ENCODE data around the gene SAP130.

The SAP130 gene

GRCh38 chr2:128040166-128040771, 12.4 kb upstream of the SAP130 start:
- TF ChIP-seq, protein P1, sequence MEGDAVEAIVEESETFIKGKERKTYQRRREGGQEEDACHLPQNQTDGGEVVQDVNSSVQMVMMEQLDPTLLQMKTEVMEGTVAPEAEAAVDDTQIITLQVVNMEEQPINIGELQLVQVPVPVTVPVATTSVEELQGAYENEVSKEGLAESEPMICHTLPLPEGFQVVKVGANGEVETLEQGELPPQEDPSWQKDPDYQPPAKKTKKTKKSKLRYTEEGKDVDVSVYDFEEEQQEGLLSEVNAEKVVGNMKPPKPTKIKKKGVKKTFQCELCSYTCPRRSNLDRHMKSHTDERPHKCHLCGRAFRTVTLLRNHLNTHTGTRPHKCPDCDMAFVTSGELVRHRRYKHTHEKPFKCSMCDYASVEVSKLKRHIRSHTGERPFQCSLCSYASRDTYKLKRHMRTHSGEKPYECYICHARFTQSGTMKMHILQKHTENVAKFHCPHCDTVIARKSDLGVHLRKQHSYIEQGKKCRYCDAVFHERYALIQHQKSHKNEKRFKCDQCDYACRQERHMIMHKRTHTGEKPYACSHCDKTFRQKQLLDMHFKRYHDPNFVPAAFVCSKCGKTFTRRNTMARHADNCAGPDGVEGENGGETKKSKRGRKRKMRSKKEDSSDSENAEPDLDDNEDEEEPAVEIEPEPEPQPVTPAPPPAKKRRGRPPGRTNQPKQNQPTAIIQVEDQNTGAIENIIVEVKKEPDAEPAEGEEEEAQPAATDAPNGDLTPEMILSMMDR (IDR thresholded peaks at IDR 0.05; ENCODE audit: control insufficient read depth, extremely low read depth, insufficient read depth): no peak
- DNase-seq (ENCODE audit: low read depth): no peak
- no peak overlapping the region for H3K4me3 ChIP-seq (ENCODE audit: low read depth, low read length)

DNA sequence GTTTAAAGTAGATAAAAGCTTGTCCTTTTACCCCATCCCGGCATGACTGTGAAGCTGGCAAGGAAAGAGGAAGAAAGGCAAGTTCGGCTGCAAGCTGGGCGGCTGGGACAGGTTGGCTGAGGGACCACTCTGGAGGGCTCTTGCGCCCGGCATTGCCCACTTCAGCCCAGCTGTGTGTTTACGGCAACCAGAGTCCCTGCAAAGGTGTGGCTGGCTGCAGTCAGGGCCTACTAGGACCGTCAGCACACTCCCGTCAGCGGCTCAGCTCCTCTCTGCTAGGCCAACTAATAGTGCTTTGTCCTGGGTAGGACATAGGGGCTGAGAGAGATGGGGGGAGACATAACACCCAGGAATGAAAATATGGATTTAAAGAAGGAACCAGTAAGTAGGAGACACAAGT, 11.7 kb upstream of the SAP130 start:
- no peak overlapping the region for H3K4me3 ChIP-seq (ENCODE audit: low read depth, low read length)
- TF ChIP-seq, protein P1 (IDR thresholded peaks at IDR 0.05; ENCODE audit: control insufficient read depth, extremely low read depth, insufficient read depth): no peak
- DNase-seq (ENCODE audit: low read depth): no peak

GRCh38 chr2:128038411-128038810, 10.6 kb upstream of the SAP130 start:
- TF ChIP-seq, protein P1 (IDR thresholded peaks at IDR 0.05; ENCODE audit: control insufficient read depth, extremely low read depth, insufficient read depth): no peak
- no peak overlapping the region for H3K4me3 ChIP-seq (ENCODE audit: low read depth, low read length)

DNA sequence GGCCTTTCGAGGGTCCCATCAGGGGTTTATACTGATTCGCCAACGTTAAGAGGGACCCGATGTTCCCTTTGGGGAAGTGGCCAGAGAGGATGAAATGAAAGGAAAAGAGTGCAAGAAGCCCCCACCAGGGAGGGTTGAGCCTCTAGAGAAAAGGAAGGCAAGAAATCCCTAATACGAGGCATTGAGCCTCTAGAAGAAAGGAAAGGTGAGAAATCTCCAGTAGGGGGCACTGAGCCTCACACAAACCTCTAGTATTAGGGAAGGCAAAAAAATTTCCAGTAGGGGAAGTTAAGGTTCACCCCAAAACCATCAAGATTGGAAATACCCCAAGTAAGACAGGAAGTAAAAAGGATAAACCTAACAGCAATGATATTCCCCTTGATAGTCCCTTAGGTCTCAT, 9.8 kb upstream of the SAP130 start:
- no peak overlapping the region for H3K4me3 ChIP-seq (ENCODE audit: low read depth, low read length)
- no peak for DNase-seq (ENCODE audit: low read depth)
- TF ChIP-seq, protein P1 (IDR thresholded peaks at IDR 0.05; ENCODE audit: control insufficient read depth, extremely low read depth, insufficient read depth): no peak

More at GRCh38 chr2:128038411-128038810, 10.6 kb upstream of the SAP130 start:
- no peak for DNase-seq (ENCODE audit: low read depth)

GRCh38 chr2:128036748-128037607, 9.1 kb upstream of the SAP130 start:
- TF ChIP-seq, protein P1 (IDR thresholded peaks at IDR 0.05; ENCODE audit: control insufficient read depth, extremely low read depth, insufficient read depth): no peak
- H3K4me3 ChIP-seq (ENCODE audit: low read depth, low read length): no peak overlapping the region
- DNase-seq (ENCODE audit: low read depth): no peak

- TF ChIP-seq, protein P1 (IDR thresholded peaks at IDR 0.05; ENCODE audit: control insufficient read depth, extremely low read depth, insufficient read depth): no peak
- no peak for DNase-seq (ENCODE audit: low read depth)
- no peak overlapping the region for H3K4me3 ChIP-seq (ENCODE audit: low read depth, low read length)
Measured at GRCh38 chr2:128032092-128032491, 4.2 kb upstream of the SAP130 start.

All from LNCaP clone FGC (cell line).